DMS53 treated with DMSO at 0.1 percent for 48 hours (cell line): Measurements from ENCODE around the gene S100A16.
A peak's percentile ranks its signal among the peaks of the same experiment; 100 is the strongest.

ENCODE experiments used
- DNase-seq: peaks from one replicate; lab custom pipeline; 2025; ENCODE audit not compliant: unreplicated experiment; lab: John Stamatoyannopoulos, UW

The S100A16 gene

DNA sequence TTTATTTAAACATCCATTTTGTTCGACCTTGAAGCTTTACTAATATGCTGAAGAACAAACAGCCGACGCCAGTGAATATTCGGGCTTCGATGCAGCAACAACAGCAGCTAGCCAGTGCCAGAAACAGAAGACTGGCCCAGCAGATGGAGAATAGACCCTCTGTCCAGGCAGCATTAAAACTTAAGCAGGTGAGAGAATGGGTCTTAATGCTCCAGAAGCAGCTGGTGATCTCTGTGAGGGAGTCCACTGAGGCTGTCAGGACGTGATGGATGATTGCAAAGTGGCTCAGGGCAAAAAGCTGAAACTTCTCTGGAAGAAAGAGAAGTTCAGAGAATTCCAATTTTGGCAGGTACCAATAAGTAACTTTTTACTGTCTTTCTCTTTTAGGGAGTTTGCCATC, 25.3 kb upstream of the S100A16 start:
- no peak for DNase-seq

DNA sequence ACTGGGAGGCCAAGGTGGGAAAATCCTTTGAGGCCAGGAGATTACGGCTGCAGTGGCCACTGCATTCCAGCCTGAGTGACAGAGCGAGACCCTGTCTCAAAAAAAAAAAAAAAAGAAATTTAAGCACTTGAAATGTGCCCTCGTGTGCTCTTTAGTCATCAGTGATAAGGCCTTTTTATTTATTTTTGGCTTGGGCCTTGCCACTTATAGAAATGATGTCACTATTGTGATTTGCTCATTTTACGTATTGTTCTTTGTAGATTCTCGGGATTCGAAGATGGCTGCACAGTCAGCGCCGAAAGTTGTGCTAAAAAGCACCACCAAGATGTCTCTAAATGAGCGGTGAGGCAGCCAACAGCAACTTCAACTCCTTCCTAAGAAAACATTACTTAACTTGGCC, 23.4 kb upstream of the S100A16 start:
- DNase-seq, result no peak

DNA sequence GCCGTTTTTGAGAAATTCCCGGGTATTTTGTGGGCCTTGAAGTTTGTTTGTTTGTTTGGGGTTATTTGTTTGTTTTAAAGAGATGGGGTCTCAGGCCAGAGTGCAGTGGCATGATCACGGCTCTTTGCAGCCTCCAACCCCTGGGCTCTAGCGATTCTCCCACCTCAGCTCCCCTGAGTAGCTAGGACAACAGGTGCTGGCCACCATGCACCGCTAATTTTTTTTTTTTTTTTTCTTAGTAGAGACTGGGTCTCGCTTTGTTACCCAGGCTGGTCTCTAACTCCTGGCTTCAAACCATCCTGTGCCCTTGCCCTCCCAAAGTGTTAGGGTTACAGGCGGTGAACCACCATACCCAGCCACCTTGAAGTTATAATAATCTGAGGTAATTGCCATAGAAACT, 22.9 kb upstream of the S100A16 start:
- no peak for DNase-seq

DNA sequence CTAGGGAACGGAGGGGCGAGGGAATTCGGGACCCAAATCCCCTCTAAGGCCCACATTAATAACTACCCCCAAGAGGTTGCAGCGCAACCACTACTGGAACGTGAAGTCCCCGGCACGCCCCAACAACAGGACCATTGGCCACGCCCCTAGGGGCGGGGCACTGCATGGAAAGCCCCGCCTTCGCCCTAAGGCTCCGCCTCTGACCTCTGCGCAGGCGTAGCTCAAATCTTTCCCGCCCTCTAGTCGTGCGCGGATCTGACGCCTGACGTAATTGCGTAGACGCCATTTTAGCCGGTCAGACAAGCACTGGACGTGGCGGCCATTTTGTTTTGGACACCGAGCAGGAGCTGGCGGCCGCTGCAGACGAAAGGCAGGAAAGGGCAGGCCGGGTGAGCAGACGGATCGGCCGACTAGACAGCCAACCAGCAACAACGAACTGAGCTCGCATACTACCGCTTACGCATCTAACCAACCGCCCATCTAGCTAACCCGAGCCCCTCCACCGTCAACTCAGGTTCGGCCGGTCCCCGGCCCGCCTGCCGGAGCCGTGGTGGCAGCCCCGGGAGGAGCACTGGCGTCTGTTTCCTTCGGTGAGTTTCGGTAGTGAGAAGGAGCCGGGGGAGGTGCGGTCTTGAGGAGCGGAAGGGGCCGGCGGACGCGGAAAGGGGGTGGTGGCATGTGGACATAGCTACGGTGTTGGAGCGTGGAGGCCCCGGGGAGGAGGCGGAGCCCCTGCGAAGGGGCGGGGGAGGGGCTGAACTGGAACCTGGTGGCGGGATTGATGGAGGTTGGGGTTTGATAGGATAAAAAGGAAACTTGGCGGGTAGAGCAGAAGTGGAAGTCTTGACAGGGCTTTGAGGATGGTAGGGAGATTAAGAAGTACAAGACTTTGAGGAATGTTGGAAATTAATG, 21.1 kb upstream of the S100A16 start, which contains the start of gene CHTOP:
TSS of gene CHTOP (plus strand) at position 313 of the 912 bp plus-strand sequence. CDS start 2,523 bp downstream, outside the sequence.
- DNase-seq, result peak; percentile 93

DNA sequence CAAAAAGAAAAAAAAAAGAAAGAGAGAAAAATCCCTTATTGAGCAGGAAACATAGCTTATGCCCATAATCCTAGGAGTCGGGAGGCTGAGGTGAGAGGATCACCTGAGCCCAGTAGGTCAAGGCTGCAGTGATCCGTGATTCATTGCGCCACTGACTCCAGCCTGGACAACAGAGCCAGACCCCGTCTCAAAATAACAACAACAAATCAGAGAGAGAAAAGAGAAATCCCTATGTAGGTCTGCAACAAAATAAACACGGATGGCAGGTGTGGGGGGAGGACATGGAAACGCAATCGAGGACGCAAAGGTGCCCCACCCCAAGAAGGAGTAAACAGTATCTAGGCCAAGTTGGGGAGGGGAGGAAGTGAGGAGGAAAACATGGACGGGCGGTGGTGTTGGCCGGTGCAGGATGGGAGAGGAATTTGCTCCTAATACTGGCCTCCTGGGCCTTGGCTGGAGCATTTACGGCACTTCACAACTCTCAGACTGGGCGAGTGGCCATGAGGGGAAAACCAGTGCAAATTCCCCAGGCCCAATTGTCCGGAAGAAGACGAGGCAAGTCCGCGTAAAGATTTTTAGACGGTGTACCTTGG, 20.3 kb upstream of the S100A16 start:
- DNase-seq, result no peak

DNA sequence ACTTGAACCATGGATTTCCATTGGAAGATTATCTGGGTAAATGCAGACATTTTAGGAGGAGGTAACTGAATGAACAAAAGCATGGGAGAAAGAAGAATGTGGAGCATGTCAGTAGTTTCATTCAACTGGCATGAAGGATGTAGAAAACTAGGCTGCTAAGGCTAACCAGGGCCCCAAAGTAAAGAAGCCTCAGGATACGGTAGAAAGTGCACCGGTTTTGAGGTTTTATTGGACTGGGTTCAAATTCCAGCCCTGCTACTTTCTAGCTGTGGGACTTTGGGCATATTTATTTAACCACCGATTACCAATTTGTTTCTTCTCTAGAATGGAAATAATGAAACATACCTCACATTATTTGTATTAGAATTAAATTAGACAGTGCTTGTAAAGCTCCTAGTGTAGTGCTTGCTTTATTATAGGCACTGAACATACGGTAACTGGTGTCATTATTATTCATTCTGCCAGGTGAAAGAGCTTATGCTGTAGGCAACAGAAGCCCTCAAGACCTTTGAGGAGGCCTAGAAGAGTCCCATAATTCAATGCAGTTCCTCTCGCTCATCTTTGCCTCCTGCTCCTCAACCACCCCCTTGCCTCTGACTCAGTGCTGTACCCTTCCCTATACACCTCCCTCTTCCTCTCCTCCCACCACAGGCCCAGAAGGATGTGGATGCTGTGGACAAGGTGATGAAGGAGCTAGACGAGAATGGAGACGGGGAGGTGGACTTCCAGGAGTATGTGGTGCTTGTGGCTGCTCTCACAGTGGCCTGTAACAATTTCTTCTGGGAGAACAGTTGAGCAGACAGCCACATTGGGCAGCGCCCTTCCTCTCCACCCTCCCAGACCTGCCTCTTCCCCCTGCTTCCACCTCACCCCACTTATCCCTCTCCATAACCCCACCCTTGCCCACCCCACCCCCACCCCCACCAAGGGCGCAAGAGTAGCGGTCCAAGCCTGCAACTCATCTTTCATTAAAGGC, 18.4 kb upstream of the S100A16 start:
- no peak for DNase-seq

DNA sequence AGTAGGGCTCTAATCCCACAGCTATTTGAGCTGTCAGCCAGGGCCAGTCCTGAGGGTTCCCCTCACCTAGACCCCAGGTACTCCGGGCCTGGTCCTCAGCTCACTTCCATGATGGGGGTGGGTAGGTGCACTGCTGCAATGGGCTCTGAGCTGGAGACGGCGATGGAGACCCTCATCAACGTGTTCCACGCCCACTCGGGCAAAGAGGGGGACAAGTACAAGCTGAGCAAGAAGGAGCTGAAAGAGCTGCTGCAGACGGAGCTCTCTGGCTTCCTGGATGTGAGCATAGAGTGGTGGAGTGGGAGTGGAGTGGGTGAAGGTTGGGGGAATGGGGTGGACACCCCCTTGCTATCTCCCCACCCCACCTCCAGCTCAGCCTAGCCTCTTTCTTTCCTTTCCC, 17.4 kb upstream of the S100A16 start:
- DNase-seq, result no peak

DNA sequence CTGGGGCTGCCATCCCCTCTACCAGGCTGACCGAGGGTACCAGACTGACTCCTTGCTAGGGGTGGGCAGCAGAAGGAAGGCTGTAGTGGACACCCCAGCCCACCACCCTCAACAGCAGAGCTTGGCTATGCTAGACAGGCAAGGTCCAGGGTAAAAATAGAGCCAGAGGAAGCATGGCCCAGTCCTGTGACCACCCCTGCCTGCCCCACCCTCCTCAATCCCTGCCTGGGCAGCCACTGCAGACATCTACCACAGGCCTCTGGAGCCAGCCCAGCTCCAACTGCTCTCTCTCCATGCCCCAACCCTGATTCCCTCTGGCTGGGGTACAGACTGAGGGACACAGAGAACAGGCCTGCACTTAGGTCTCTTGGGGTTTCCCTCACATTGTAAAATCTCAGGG, 17.0 kb upstream of the S100A16 start:
- no peak for DNase-seq

DNA sequence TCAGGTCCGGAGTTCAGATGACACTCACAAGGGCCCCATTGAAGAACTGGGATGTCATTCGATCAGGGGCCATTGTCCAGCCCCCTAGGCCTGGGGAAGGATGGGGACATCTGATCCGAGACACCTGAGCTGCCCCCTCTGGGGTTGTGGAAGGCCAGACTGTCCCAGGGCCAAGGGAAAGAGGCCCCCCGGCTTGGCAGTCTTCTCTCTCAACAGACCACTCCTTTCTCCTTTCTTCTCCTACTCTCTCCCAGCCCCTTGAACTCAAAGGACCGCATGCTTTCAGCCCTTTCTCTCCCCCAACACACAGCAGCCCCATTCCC, 16.4 kb upstream of the S100A16 start:
- no peak for DNase-seq

DNA sequence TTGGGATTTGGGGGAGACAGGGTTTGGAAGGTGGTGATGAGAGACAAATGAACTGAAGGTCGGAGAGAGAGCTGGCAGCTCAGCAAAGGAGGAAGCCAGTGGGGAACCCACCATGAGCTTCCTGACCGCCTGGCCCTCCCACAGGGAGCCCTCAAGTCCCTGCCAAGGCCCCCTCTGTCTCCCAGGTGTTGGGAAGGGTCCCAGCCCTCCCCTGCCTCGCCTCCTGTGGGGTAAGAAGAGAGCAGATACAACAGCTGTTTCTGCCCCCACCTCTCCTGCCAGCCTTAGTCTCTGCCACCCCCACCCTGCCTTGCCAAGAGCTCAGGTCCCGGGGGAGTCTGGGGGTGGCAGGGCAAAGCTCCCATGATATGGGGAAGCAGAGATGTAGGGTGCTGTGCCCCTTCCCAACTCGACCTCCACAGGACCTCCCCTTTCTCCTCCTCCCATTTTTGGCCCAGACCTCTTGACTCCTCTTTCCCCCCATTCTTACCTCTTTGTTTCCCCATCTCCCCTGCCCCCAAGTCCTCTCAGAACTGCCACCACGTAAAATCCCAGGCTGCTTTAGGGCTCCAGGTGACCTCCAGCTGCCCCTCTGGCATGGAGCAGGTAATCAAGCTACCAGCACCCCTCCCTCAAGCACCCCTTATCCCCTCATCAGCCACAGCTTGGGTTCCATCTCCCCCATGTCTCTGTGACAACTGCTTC, 15.9 kb upstream of the S100A16 start:
- DNase-seq, result no peak

DNA sequence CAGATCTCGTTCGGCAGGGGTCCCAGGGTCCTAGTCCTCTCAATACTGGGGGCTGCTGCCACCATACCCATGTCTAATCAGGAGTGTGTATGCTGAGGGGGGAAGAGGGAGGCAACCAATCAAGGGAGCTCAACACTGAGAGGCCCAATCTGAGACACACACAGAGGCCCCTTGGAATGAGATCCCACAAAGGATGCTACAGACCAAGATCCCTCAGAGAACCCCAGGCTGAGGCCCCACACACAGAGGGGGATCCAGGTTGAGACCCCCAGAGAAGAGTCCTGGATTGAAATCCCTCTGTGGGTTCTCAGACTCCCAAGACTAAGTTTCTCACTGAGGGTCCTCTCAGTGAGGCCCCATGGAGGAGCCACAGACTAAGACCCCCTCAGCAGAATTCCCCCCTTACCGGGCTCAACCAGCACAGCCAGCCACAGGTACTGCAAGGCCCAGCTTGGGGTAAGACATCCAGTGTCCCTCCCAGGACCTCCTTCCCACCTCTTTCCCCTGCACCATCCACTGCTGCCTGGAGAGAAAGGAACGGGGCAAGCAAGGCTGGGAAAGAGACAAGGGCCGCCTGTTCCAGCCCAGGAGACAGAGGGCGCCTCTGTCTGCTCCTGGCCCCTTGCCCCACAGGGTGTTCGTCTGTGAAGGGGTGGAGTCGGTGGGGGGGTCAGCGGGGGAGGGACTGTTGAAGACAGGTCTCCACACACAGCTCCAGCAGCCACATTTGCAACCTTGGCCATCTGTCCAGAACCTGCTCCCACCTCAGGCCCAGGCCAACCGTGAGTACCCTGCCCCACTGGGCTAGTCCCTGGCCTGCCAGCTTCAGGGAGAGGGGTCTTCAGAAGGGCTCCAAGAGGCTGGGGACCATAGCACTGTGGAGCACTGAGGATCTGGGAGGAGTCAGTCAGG, 15.0 kb upstream of the S100A16 start, which contains the start of gene S100A1:
TSS of gene S100A1 (plus strand) at position 720 of the 912 bp plus-strand sequence. CDS start 2,088 bp downstream, outside the sequence.
- no peak for DNase-seq

DNA sequence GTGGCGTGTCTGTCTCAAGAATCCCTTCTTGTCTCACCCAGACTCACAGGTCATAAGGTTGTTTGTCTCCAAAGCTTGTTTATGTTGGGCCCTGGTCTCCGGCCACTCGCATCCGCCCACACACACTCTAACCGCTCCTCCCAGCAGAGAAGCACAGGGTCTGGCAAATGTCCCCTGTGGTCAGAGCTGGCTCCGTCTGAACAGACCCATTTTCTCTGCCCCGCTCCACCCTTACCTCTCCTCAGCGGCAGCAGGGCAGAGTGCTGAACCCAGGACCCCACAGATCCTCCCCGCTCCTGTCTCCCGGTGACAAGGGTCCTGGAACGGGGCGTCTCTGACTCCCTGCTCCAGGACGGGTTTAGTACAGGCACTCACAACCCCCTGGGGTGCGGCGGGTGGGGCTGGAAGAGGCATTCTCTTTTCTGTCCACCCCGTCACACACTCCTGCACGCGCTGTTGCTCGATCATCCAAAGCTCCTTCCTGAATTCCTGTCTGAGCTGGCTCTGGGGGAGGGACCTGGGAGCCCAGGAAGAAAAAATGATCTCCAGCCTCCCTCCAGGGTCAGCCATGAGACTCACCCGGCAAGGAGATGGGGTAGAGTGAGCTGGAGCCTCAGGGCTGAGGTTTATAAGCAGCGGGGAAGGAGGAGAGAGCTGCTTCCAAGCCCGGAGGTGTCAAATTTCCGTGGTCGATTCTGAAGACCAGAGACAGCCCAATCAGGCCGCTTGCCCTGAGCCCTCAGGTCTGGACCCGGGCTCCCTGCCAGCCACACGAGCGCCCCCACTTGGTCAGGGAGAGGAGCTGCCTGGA, 14.2 kb upstream of the S100A16 start, which contains the start of gene S100A13:
TSS of gene S100A13 (minus strand) at position 602 of the 811 bp plus-strand sequence. CDS start 1,033 bp downstream, outside the sequence.
- peak; percentile 77 for DNase-seq

DNA sequence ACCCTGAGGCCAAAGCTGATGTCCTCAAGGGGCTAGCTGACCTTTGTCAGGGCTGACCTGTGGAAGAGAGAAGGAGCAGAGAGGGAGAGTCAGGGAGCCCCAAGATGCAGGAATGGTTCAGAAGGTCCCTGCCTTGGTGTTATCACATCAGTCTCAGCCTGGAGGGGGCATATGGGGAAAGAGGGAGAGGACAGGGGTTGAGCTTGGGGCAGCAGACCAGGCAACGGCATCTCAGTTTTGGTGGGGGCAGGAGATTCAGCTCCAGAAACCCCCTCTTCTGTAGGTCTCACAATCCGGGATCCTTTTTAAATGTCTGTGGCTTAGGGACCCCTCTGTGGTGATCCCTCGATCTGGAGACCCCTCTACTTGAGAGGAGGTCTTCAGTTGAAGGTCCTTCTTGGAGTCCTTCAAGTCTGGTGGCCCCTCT, 13.6 kb upstream of the S100A16 start:
- DNase-seq, result no peak

DNA sequence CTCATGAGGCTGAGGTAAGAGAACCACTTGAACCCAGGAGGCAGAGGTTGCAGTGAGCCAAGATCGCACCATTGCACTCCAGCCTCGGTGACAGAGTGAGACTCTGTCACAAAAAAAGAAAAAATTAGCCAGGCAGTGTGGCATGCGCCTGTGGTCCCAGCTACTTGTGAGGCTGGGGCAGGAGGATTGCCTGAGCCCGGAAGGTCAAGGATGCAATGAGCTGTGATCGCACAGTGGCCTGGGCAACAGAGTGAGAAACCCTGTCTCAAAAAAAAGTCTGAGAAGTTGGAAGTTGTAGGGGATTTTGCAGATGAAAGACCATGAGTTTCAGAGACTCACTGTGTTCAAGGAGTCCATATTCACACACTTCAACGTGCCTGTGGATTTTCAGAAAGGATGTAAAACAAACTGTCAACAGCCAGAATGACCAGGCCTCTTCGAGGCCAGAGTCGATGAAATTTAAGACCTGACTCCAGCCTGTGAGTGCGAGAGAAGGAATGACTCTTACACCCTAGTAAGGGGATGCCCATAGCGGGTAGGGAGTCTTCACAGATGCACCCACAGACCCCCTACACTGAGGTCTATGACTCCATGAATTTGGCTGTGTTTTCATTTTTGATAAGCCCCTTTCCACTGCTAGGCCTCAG, 12.2 kb upstream of the S100A16 start:
- no peak for DNase-seq

DNA sequence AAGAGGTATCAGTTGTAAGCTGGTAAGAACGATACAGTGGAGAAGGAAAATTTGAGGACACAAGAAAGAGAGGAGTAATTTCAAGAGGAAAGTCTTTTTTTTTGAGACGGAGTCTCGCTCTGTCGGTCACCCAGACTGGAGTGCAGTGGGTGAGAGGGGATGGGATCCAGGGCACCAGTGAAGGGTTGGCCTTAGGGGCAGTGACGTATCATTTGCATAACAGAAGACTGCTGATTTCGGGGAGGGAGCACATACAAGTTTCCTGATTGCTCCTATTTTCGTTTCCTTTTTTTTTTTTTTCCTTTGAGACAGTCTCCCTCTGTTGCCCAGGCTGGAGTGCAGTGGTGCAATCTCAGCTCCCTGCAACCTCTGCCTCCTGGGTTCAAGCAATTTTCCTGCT, 10.2 kb upstream of the S100A16 start:
- no peak for DNase-seq

DNA sequence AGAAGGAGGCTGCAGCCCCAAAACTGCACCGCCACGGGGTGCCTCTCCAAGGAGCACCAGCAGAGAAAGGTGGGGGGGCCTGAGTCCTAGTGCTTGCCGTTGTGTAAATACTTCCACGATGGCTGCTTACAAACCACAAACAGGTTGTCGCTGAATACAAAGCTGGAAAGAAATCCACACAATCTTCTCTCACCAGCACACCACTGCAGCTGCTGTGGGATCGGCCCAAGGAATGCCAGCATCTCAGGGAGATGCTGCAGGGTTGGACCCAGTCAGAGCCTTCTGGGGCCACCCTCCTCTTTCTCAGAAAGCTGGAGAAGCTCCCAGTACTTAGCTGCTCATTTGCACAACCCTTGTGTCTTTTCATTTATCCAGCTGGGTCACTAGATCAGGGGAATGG, 6.2 kb upstream of the S100A16 start:
- no peak for DNase-seq

DNA sequence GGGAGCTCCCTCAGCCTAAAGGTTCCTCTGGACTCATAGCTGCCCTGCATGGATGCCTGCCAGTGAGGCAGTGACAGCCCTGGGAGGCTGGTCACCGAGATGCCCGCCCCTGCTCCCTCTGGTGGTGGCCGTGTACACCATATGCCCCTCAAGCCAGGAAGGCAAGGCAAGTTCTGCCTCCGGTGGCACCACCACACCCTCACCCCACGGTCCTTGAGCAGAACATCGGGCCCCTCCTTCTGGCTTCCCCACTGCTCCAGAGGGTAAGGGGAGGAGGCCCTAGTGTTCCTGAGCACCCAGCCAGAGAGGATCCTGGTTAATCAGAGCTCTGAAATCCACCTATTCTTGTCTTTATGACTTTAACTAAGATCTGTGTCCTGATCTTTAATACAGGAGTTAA, 4.7 kb upstream of the S100A16 start:
- DNase-seq, result peak; percentile 57

DNA sequence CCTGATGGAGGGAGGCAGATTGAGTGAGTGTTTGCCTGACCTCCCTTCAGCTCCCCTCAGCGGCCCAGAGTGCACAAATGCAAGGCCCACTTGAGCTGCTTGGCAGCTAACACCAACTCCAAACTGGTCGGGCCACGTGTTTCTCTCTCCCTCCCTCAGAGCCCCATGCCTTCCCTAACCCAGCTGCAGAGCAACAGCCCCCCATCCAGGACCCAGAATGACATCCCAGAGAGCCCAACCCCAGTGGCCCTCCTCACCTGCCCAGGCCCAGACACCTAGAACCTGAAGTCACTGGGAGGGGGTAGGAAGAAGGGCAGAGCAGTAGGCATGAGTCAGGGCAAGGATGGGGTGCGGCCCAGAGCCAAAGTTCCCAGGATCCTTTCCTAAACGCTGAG, 4.0 kb upstream of the S100A16 start:
- DNase-seq, result no peak
